ENCODE results near the gene KLHL26.

The KLHL26 gene

GRCh38 chr19:18718015-18718526, 81.2 kb downstream of the KLHL26 start:
- DNase-seq (ENCODE audit: low read depth in 2 of 2), result no peak

GRCh38 chr19:18718846-18719458, 82.1 kb downstream of the KLHL26 start:
- no peak for DNase-seq (ENCODE audit: low read depth in 2 of 2)

- DNase-seq (ENCODE audit: low read depth in 2 of 2), result no peak
These were observed 82.7 kb downstream of the KLHL26 start for GRCh38 chr19:18719541-18719940.
